ENCODE results near the gene DAAM2. TPM values are rescaled to one million over a fixed set of nuclear protein-coding genes. Genes with fewer than 3 reads are reported as not detected.

The DAAM2 gene
- polyA plus RNA-seq, 4 donors = 22.7 to 27.7 (median 26.0) TPM

GRCh38 chr6:39786649-39787048 lies 5.5 kb upstream of the DAAM2 start:
- no peak for DNase-seq (ENCODE audit: low read depth in 4 of 4, low spot score in 3 of 4)

GRCh38 chr6:39787322-39787721 lies 4.9 kb upstream of the DAAM2 start:
- no peak for DNase-seq (ENCODE audit: low read depth in 4 of 4, low spot score in 3 of 4)

- DNase-seq (ENCODE audit: low read depth in 4 of 4, low spot score in 3 of 4) = no peak
Measured at GRCh38 chr6:39790772-39791171, 1.4 kb upstream of the DAAM2 start.

GRCh38 chr6:39791311-39791710 lies 865 bp upstream of the DAAM2 start:
- no peak for DNase-seq (ENCODE audit: low read depth in 4 of 4, low spot score in 3 of 4)

- DNase-seq (ENCODE audit: low read depth in 4 of 4, low spot score in 3 of 4) = no peak
Measured at GRCh38 chr6:39792540-39793450, 619 bp downstream of the DAAM2 start.

- no peak for DNase-seq (ENCODE audit: low read depth in 4 of 4, low spot score in 3 of 4)
Measured at GRCh38 chr6:39793516-39793915, 1.3 kb downstream of the DAAM2 start.

GRCh38 chr6:39794231-39794630 lies 2.1 kb downstream of the DAAM2 start:
- DNase-seq (ENCODE audit: low read depth in 4 of 4, low spot score in 3 of 4) = no peak

- DNase-seq (ENCODE audit: low read depth in 4 of 4, low spot score in 3 of 4) = no peak
Measured at GRCh38 chr6:39797751-39798150, 5.6 kb downstream of the DAAM2 start.

GRCh38 chr6:39800034-39801032 lies 8.2 kb downstream of the DAAM2 start:
- no peak for DNase-seq (ENCODE audit: low read depth in 4 of 4, low spot score in 3 of 4)

- no peak for DNase-seq (ENCODE audit: low read depth in 4 of 4, low spot score in 3 of 4)
Measured at GRCh38 chr6:39801456-39802251, 9.5 kb downstream of the DAAM2 start.

GRCh38 chr6:39803872-39804271 lies 11.7 kb downstream of the DAAM2 start:
- DNase-seq (ENCODE audit: low read depth in 4 of 4, low spot score in 3 of 4) = no peak

- DNase-seq (ENCODE audit: low read depth in 4 of 4, low spot score in 3 of 4) = no peak
Measured at GRCh38 chr6:39804466-39805065, 12.4 kb downstream of the DAAM2 start.

GRCh38 chr6:39806278-39806677 lies 14.1 kb downstream of the DAAM2 start:
- DNase-seq (ENCODE audit: low read depth in 4 of 4, low spot score in 3 of 4) = no peak

- DNase-seq (ENCODE audit: low read depth in 4 of 4, low spot score in 3 of 4) = no peak
Measured at GRCh38 chr6:39808346-39808745, 16.2 kb downstream of the DAAM2 start.

- DNase-seq (ENCODE audit: low read depth in 4 of 4, low spot score in 3 of 4) = no peak
Measured at GRCh38 chr6:39808964-39809363, 16.8 kb downstream of the DAAM2 start.

- no peak for DNase-seq (ENCODE audit: low read depth in 4 of 4, low spot score in 3 of 4)
Measured at GRCh38 chr6:39811835-39812345, 19.7 kb downstream of the DAAM2 start.

- no peak for DNase-seq (ENCODE audit: low read depth in 4 of 4, low spot score in 3 of 4)
Measured at GRCh38 chr6:39812496-39812852, 20.3 kb downstream of the DAAM2 start.

GRCh38 chr6:39812853-39813533 lies 20.8 kb downstream of the DAAM2 start:
- DNase-seq (ENCODE audit: low read depth in 4 of 4, low spot score in 3 of 4) = no peak

GRCh38 chr6:39814236-39814635 lies 22.1 kb downstream of the DAAM2 start:
- DNase-seq (ENCODE audit: low read depth in 4 of 4, low spot score in 3 of 4) = no peak

Measured in right renal pelvis (tissue), 4 donors.